ENCODE results near the gene PCYOX1L. TPM values are rescaled to one million over a fixed set of nuclear protein-coding genes. Genes with fewer than 3 reads are reported as not detected.

Gene PCYOX1L
- polyA plus RNA-seq, 1 donor from 2014 or later = 21.1 TPM

GRCh38 chr5:149367249-149367971 lies 9.6 kb downstream of the PCYOX1L start:
- H3K36me3 ChIP-seq (ENCODE audit: insufficient read depth, low read length) = no peaks in the 10 kb centered on the region
- H3K27me3 ChIP-seq (ENCODE audit: insufficient read depth, low read depth, low read length) = no peaks in the 10 kb centered on the region
- H3F3A ChIP-seq (ENCODE audit: insufficient read depth, low read length, poor library complexity, severe bottlenecking) = no peaks in the 10 kb centered on the region
- no peaks in the 10 kb centered on the region for H4K20me1 ChIP-seq (ENCODE audit: insufficient read depth)
- H3K9ac ChIP-seq (ENCODE audit: low read length) = no peak overlapping the region
- no peaks in the 10 kb centered on the region for H3K9me2 ChIP-seq (ENCODE audit: insufficient read depth, low read length)
- TF ChIP-seq MXI1 (conservative IDR thresholded peaks at IDR 0.05; ENCODE audit: poor library complexity, severe bottlenecking) = no peak
- TF ChIP-seq EZH2 (IDR thresholded peaks at IDR 0.05; ENCODE audit: borderline replicate concordance, insufficient read depth, low read length, poor library complexity, severe bottlenecking) = no peak
- no peak for TF ChIP-seq REST (IDR thresholded peaks at IDR 0.05; ENCODE audit: borderline replicate concordance)
- no peak for TF ChIP-seq SMC3 (conservative IDR thresholded peaks at IDR 0.05; ENCODE audit: poor library complexity)
- peak; percentile 51 for TF ChIP-seq CTCF (IDR thresholded peaks at IDR 0.05; ENCODE audit: poor library complexity, severe bottlenecking)
- no peak for TF ChIP-seq EP300 (conservative IDR thresholded peaks at IDR 0.05; ENCODE audit: poor library complexity, severe bottlenecking)
- no peak for TF ChIP-seq TAF1 (IDR thresholded peaks at IDR 0.05; ENCODE audit: low read depth)
- no peak overlapping the region for H2AFZ ChIP-seq (ENCODE audit: low read depth, low read length)
- no peaks in the 10 kb centered on the region for H3K9me3 ChIP-seq (ENCODE audit: low read length)
- H3K27ac ChIP-seq (ENCODE audit: low read length) = no peak overlapping the region
- H3K79me2 ChIP-seq (replicated peaks; ENCODE audit: insufficient read depth, low read length) = no peaks in the 10 kb centered on the region
- H3K4me3 ChIP-seq (ENCODE audit: low read length) = no peak overlapping the region
- H3K4me2 ChIP-seq (ENCODE audit: low read length) = no peak overlapping the region

- H3K4me2 ChIP-seq (ENCODE audit: low read length) = no peak overlapping the region
- no peaks in the 10 kb centered on the region for H4K20me1 ChIP-seq (ENCODE audit: insufficient read depth)
- H3K9me3 ChIP-seq (ENCODE audit: low read length) = no peaks in the 10 kb centered on the region
- H3K27me3 ChIP-seq (ENCODE audit: insufficient read depth, low read depth, low read length) = no peaks in the 10 kb centered on the region
- no peak overlapping the region for H3K27ac ChIP-seq (ENCODE audit: low read length)
- H3K4me3 ChIP-seq (ENCODE audit: low read length) = no peak overlapping the region
- no peak overlapping the region for H3K9ac ChIP-seq (ENCODE audit: low read length)
- no peak for TF ChIP-seq CTCF (IDR thresholded peaks at IDR 0.05; ENCODE audit: poor library complexity, severe bottlenecking)
- no peak for TF ChIP-seq MXI1 (conservative IDR thresholded peaks at IDR 0.05; ENCODE audit: poor library complexity, severe bottlenecking)
- TF ChIP-seq SMC3 (conservative IDR thresholded peaks at IDR 0.05; ENCODE audit: poor library complexity) = no peak
- no peak for TF ChIP-seq RAD21 (conservative IDR thresholded peaks at IDR 0.05)
- no peak for TF ChIP-seq TAF1 (IDR thresholded peaks at IDR 0.05; ENCODE audit: low read depth)
- TF ChIP-seq POLR2AphosphoS5 (IDR thresholded peaks at IDR 0.05) = no peak
- TF ChIP-seq EP300 (conservative IDR thresholded peaks at IDR 0.05; ENCODE audit: poor library complexity, severe bottlenecking) = no peak
- no peak for TF ChIP-seq REST (IDR thresholded peaks at IDR 0.05; ENCODE audit: borderline replicate concordance)
- no peak for TF ChIP-seq EZH2 (IDR thresholded peaks at IDR 0.05; ENCODE audit: borderline replicate concordance, insufficient read depth, low read length, poor library complexity, severe bottlenecking)
- no peak overlapping the region for H2AFZ ChIP-seq (ENCODE audit: low read depth, low read length)
- H3K36me3 ChIP-seq (ENCODE audit: insufficient read depth, low read length) = no peaks in the 10 kb centered on the region
- H3F3A ChIP-seq (ENCODE audit: insufficient read depth, low read length, poor library complexity, severe bottlenecking) = no peaks in the 10 kb centered on the region
- H3K79me2 ChIP-seq (replicated peaks; ENCODE audit: insufficient read depth, low read length) = no peaks in the 10 kb centered on the region
- no peaks in the 10 kb centered on the region for H3K9me2 ChIP-seq (ENCODE audit: insufficient read depth, low read length)
Observed at GRCh38 chr5:149367972-149368645, 10.3 kb downstream of the PCYOX1L start.

Data from neural cell (in vitro differentiated cells).